HUES6 (cell line): ENCODE results near the gene FRMPD2.
"Not testable (repeated sequence)": the region's sequence is repeated elsewhere in the genome, so short reads cannot be mapped to it uniquely, and the experiment has no call there.

Source experiments
- H3K27ac ChIP-seq: 2 replicates; pipeline ENCODE4 v1.7.0; 2013; ENCODE audit warnings: low read depth, mild to moderate bottlenecking, low read length, inconsistent platforms
- H3K27me3 ChIP-seq: 2 replicates; pipeline ENCODE4 v1.6.1; 2013; ENCODE audit warnings: low read length; ENCODE audit not compliant: control insufficient read depth, insufficient read depth
- H3K36me3 ChIP-seq: 2 replicates; pipeline ENCODE4 v1.6.1; 2013; ENCODE audit warnings: low read length; ENCODE audit not compliant: control insufficient read depth, insufficient read depth
- H3K4me1 ChIP-seq: 2 replicates; pipeline ENCODE4 v1.6.1; 2013; ENCODE audit warnings: low read length; ENCODE audit not compliant: control insufficient read depth, insufficient read depth
- H3K4me3 ChIP-seq: 2 replicates; pipeline ENCODE4 v1.5.1; 2013; ENCODE audit warnings: low read depth, low read length
- H3K9ac ChIP-seq: one replicate; pipeline ENCODE4 v1.6.1; 2013; ENCODE audit warnings: mild to moderate bottlenecking, low read length
- H3K9me3 ChIP-seq: 2 replicates; pipeline ENCODE4 v1.6.1; 2013; ENCODE audit warnings: low read depth, low read length; ENCODE audit not compliant: control insufficient read depth, insufficient read depth

The FRMPD2 gene

DNA sequence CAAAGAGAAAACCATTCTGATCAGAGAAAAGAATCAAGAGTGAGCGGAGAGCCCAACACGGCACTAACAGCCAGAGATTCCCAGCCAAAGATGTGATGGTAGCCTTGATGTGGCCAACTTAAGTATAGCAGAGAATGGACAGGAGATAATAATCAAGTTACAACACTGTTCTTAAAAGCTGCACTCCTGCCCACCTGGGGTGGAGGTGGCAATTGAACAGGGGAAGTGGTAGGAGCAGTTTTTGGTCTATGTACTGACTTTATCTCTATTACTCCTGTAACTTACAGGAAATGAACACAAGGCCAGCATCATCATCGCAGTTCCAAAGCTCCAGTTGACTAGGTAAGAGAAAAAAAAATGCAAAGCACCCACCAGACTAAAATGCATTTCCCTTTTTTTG, 164.2 kb downstream of the FRMPD2 start:
- H3K9me3 ChIP-seq, H3K9ac ChIP-seq, H3K36me3 ChIP-seq, H3K27me3 ChIP-seq, H3K4me1 ChIP-seq, H3K4me3 ChIP-seq, H3K27ac ChIP-seq: not testable (repeated sequence)
